PC-3 (cell line): Measurements from ENCODE around the gene HTR1D. TPM values are rescaled to one million over a fixed set of nuclear protein-coding genes. Genes with fewer than 3 reads are reported as not detected.

Experiments used
- ATAC-seq: fragments of 200-7000 bp; cut with Tn5 transposase; 2 replicates; pipeline ENCODE4 v1.9.1; 2020; ENCODE audit warnings: mild to moderate bottlenecking, moderate library complexity
- BruUV-seq: library from RNA; stranded (reverse); fragments of 400-500 nt; replicated peaks from 2 replicates; lab custom pipeline; 2021; lab: Mats Ljungman, UMichigan
- CTCF ChIA-PET: fragments of 300-600 bp; sonication (Branson Sonifier 250); formaldehyde crosslinking; loops from one replicate; lab custom pipeline; 2022; ENCODE audit warnings: antibody characterized with exemption; lab: Charles Lee
- POLR2A ChIA-PET: fragments of 300-600 bp; sonication (Branson Sonifier 250); formaldehyde crosslinking; loops from one replicate; lab custom pipeline; 2022; ENCODE audit warnings: antibody characterized with exemption; ENCODE audit not compliant: unreplicated experiment; lab: Charles Lee
- DNase-seq: peaks from one replicate; pipeline ENCODE4 v3.0.0-alpha.2; 2015
- H2AFZ ChIP-seq: fragments of 300-600 bp; sonication (generic); 2 replicates; pipeline ENCODE4 v1.6.0; 2016; ENCODE audit warnings: antibody characterized with exemption, low read length
- H3F3A ChIP-seq: fragments of 300-600 bp; sonication (generic); one replicate; pipeline ENCODE4 v1.6.0; 2017; ENCODE audit warnings: antibody characterized with exemption, low read length, control low read depth, mild to moderate bottlenecking; ENCODE audit not compliant: unreplicated experiment
- H3K27ac ChIP-seq: fragments of 300-600 bp; sonication (generic); 2 replicates; pipeline ENCODE4 v1.5.1; 2016; ENCODE audit warnings: mild to moderate bottlenecking, low read length
- H3K27me3 ChIP-seq: fragments of 300-600 bp; sonication (generic); 2 replicates; pipeline ENCODE4 v1.6.1; 2016; ENCODE audit warnings: low read length, mixed read lengths
- H3K36me3 ChIP-seq: fragments of 300-600 bp; sonication (generic); 2 replicates; pipeline ENCODE4 v1.6.1; 2016; ENCODE audit warnings: low read depth, mixed run types, low read length, mixed read lengths
- H3K4me1 ChIP-seq: fragments of 300-600 bp; sonication (generic); 2 replicates; pipeline ENCODE4 v1.5.1; 2016; ENCODE audit warnings: low read length; ENCODE audit not compliant: insufficient read depth
- H3K4me2 ChIP-seq: fragments of 300-600 bp; sonication (generic); 2 replicates; pipeline ENCODE4 v1.6.0; 2016; ENCODE audit warnings: low read length
- H3K4me3 ChIP-seq: fragments of 300-600 bp; sonication (generic); 2 replicates; pipeline ENCODE4 v1.5.1; 2016; ENCODE audit warnings: mild to moderate bottlenecking, low read length, mixed read lengths
- H3K79me2 ChIP-seq: fragments of 300-600 bp; sonication (generic); 2 replicates; pipeline ENCODE4 v1.6.1; 2017; ENCODE audit warnings: low read length, mixed read lengths
- H3K9ac ChIP-seq: fragments of 300-600 bp; sonication (generic); 2 replicates; pipeline ENCODE4 v1.6.0; 2016; ENCODE audit warnings: mild to moderate bottlenecking, low read length
- H3K9me2 ChIP-seq: fragments of 300-600 bp; sonication (generic); replicated peaks from 2 replicates; pipeline ENCODE4 v1.6.1; 2016; ENCODE audit warnings: mixed run types, low read length, mixed read lengths
- H3K9me3 ChIP-seq: fragments of 300-600 bp; sonication (generic); 2 replicates; pipeline ENCODE4 v1.6.1; 2016; ENCODE audit warnings: low read length, mixed read lengths
- H4K20me1 ChIP-seq: fragments of 300-600 bp; sonication (generic); 2 replicates; pipeline ENCODE4 v1.6.1; 2016; ENCODE audit warnings: low read length, mixed read lengths
- CTCF ChIP-seq: fragments of 300-600 bp; sonication (generic); conservative IDR thresholded peaks from 2 replicates; pipeline ENCODE4 v1.5.1; 2017; ENCODE audit warnings: antibody characterized with exemption, low read depth, mild to moderate bottlenecking, low read length
- EZH2 ChIP-seq: fragments of 300-600 bp; sonication (generic); IDR thresholded peaks from one replicate; pipeline ENCODE4 v1.6.1; 2017; ENCODE audit warnings: antibody characterized with exemption, mild to moderate bottlenecking, low read length; ENCODE audit not compliant: unreplicated experiment
- EZH2phosphoT487 ChIP-seq: fragments of 300-600 bp; sonication (generic); IDR thresholded peaks from 2 replicates; pipeline ENCODE4 v1.6.1; 2018; ENCODE audit warnings: mild to moderate bottlenecking, antibody characterized with exemption, low read length, borderline replicate concordance
- intact Hi-C: fragments of 100-400 bp; cut with micrococcal nuclease; formaldehyde crosslinking; loops from 2 replicates; pipeline ENCODE4 v1.9.0; 2023
- total RNA-seq: library from RNA; depleted of rRNA; stranded (reverse); fragments of >200 nt; gene quantifications from 2 replicates; pipeline ENCODE4 v1.2.3, GENCODE V29; 2014

Gene HTR1D
- total RNA-seq, 1 experiment from 2014 or later = 1.3 TPM

GRCh38 chr1:23216771-23217420, 406 bp downstream of the HTR1D start:
- H3K4me1 ChIP-seq = peaks cover 8% of the 10 kb centered on the region
- H3K9ac ChIP-seq = peak overlapping the region; percentile 29; the same call in 1 of the 2 replicates
- peak overlapping the region; percentile 89 for H2AFZ ChIP-seq
- peak overlapping the region; percentile 75 for H3K4me3 ChIP-seq
- no peaks in the 10 kb centered on the region for H4K20me1 ChIP-seq
- peaks cover 6% of the 10 kb centered on the region for H3K27me3 ChIP-seq
- POLR2A ChIA-PET = no interaction called here
- no peak for DNase-seq
- H3K4me2 ChIP-seq = peak overlapping the region; percentile 92
- peak; percentile 56 for ATAC-seq
- H3F3A ChIP-seq = no peaks in the 10 kb centered on the region
- no peak for TF ChIP-seq EZH2
- peak; percentile 90 for TF ChIP-seq CTCF
- BruUV-seq = no TSS peak
- H3K79me2 ChIP-seq = no peaks in the 10 kb centered on the region
- intact Hi-C loops = no loop called here
- CTCF ChIA-PET = interaction anchor here (0.6 to 0.7 kb wide), 3 partner anchors 16 to 251 kb away, joined by 3 to 6 read pairs (median 5); no protein-coding TSS in a partner anchor
- no peaks in the 10 kb centered on the region for H3K9me3 ChIP-seq
- H3K27ac ChIP-seq = no peak overlapping the region
- no peaks in the 10 kb centered on the region for H3K36me3 ChIP-seq
- H3K9me2 ChIP-seq = no peaks in the 10 kb centered on the region

DNA sequence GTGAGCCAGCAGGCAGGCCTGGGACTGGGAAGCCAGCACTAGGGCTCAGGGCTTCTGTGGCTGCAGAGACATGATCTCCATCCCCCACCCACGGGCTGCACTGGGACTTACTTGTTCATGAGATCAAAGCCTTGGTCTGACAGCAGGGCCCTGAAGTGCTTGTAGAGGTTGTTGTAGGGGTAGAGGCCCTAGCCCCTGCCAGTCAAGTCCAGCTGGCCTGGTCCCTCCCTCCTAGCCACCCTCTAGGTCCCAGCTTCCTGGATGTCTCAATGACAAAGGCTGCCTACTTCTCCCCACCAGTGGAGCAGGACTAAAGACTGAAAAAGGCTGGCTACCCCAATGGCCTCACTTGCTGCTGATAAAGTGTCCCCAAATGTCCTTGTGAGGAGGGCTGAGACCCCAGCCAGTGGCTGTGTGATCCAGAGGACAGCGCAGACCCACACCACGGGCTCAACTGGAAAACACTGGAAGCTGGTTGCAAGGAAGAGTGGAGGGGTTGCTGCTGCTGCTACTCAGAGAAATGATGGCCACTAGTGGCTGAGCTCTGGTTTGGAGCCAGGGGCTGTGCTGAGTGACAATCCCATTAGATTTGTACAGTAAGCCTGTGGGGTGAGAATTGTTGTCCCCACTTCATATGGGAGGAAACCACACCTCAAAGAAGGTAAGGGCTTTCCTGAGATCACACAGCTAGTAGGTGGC, 1.4 kb downstream of the HTR1D start:
- peaks cover 15% of the 10 kb centered on the region for H3K4me1 ChIP-seq
- H3K27ac ChIP-seq = no peak overlapping the region
- H3K79me2 ChIP-seq = no peaks in the 10 kb centered on the region
- no peaks in the 10 kb centered on the region for H3F3A ChIP-seq
- H3K4me2 ChIP-seq = peak overlapping the region; percentile 92
- no peaks in the 10 kb centered on the region for H3K9me2 ChIP-seq
- H4K20me1 ChIP-seq = no peaks in the 10 kb centered on the region
- intact Hi-C loops = no loop called here
- no peaks in the 10 kb centered on the region for H3K9me3 ChIP-seq
- H3K27me3 ChIP-seq = peaks cover 6% of the 10 kb centered on the region
- BruUV-seq = no TSS peak
- H3K36me3 ChIP-seq = no peaks in the 10 kb centered on the region
- H3K9ac ChIP-seq = no peak overlapping the region
- TF ChIP-seq CTCF = no peak
- TF ChIP-seq EZH2phosphoT487 = no peak
- H2AFZ ChIP-seq = no peak overlapping the region
- peak overlapping the region; percentile 75; the same call in 1 of the 2 replicates for H3K4me3 ChIP-seq
- ChIA-PET CTCF (interaction anchor here (0.5 kb wide), 2 partner anchors 28 to 74 kb away, joined by 3 read pairs; no protein-coding TSS in a partner anchor), POLR2A (no interaction called here)
- ATAC-seq = no peak
- no peak for DNase-seq

DNA sequence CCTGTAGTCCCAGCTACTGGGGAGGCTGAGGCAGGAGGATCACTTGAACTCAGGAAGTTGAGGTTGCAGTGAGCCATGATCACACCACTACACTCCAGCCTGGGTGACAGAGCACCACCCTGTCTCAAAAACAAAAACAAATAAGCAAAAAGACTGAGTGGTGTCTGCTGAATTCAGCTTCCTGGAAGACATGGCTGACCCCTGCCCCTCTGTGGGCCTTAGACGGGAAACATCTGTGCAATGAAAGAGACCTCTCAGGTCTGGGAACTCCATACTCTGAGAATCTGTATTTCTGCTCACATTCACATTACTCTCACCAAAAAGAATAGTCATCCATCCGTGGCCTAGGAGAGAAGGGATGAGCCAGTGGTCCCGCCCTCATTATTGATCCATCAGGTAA, 2.0 kb downstream of the HTR1D start:
- no peak overlapping the region for H3K27ac ChIP-seq
- peaks cover 21% of the 10 kb centered on the region for H3K4me1 ChIP-seq
- CTCF ChIA-PET = no interaction called here
- no peaks in the 10 kb centered on the region for H3K79me2 ChIP-seq
- no peaks in the 10 kb centered on the region for H3K9me2 ChIP-seq
- H3K9ac ChIP-seq = no peak overlapping the region
- H3K36me3 ChIP-seq = no peaks in the 10 kb centered on the region
- no peaks in the 10 kb centered on the region for H3F3A ChIP-seq
- H3K27me3 ChIP-seq = peaks cover 6% of the 10 kb centered on the region
- no peaks in the 10 kb centered on the region for H3K9me3 ChIP-seq
- intact Hi-C loops = no loop called here
- H3K4me2 ChIP-seq = no peak overlapping the region
- ATAC-seq (no peak), DNase-seq (no peak)
- H3K4me3 ChIP-seq = no peak overlapping the region
- BruUV-seq = no TSS peak
- TF ChIP-seq EZH2 (no peak), EZH2phosphoT487 (no peak), CTCF (no peak)
- POLR2A ChIA-PET = no interaction called here
- H4K20me1 ChIP-seq = no peaks in the 10 kb centered on the region
- H2AFZ ChIP-seq = no peak overlapping the region
